ENCODE measurements around the gene PIF1.
"Not testable (repeated sequence)": the region's sequence is repeated elsewhere in the genome, so short reads cannot be mapped to it uniquely, and the experiment has no call there.

PIF1 gene

GRCh38 chr15:64807751-64808222, 17.7 kb downstream of the PIF1 start:
- ChIA-PET CTCF (interaction anchor here (6.4 kb wide), 1 partner anchor 75 kb away, joined by 96 read pairs; no protein-coding TSS in a partner anchor), POLR2A (ENCODE audit: low non-redundant PET) (no interaction called here)
- TF ChIP-seq CTCF (conservative IDR thresholded peaks at IDR 0.05; ENCODE audit: low read depth): no peak
- no peak overlapping the region for H3K27ac ChIP-seq
- DNase-seq (ENCODE audit: low spot score): no peak

- no peak for TF ChIP-seq CTCF (conservative IDR thresholded peaks at IDR 0.05; ENCODE audit: low read depth)
- ChIA-PET CTCF (interaction anchor here (6.4 kb wide), 1 partner anchor 74 kb away, joined by 96 read pairs; no protein-coding TSS in a partner anchor), POLR2A (ENCODE audit: low non-redundant PET) (no interaction called here)
- H3K27ac ChIP-seq: no peak overlapping the region
- no peak for DNase-seq (ENCODE audit: low spot score)
Measured at GRCh38 chr15:64807051-64807749, 18.2 kb downstream of the PIF1 start.

- ChIA-PET POLR2A (ENCODE audit: low non-redundant PET) (no interaction called here), CTCF (interaction anchor here (0.7 to 6.4 kb wide), 2 partner anchors 30 to 73 kb away, joined by 3 to 96 read pairs; no protein-coding TSS in a partner anchor)
- no peak for TF ChIP-seq CTCF (conservative IDR thresholded peaks at IDR 0.05; ENCODE audit: low read depth)
- no peak overlapping the region for H3K27ac ChIP-seq
- no peak for DNase-seq (ENCODE audit: low spot score)
Measured at GRCh38 chr15:64806509-64806908, 18.9 kb downstream of the PIF1 start.

- H3K27ac ChIP-seq: no peak overlapping the region
- no peak for DNase-seq (ENCODE audit: low spot score)
- CTCF ChIA-PET: no interaction called here
- TF ChIP-seq CTCF (conservative IDR thresholded peaks at IDR 0.05; ENCODE audit: low read depth): no peak
- POLR2A ChIA-PET (ENCODE audit: low non-redundant PET): interaction anchor here (0.6 kb wide), 1 partner anchor 305 kb away, joined by 9 read pairs; no protein-coding TSS in a partner anchor
Measured at GRCh38 chr15:64804619-64805018, 20.8 kb downstream of the PIF1 start.

- no peak for DNase-seq (ENCODE audit: low spot score)
- no peak for TF ChIP-seq CTCF (conservative IDR thresholded peaks at IDR 0.05; ENCODE audit: low read depth)
- ChIA-PET CTCF (interaction anchor here (0.6 kb wide), 1 partner anchor 58 kb away, joined by 5 read pairs; no protein-coding TSS in a partner anchor), POLR2A (ENCODE audit: low non-redundant PET) (no interaction called here)
- H3K27ac ChIP-seq: no peak overlapping the region
Measured at GRCh38 chr15:64803526-64803925, 21.9 kb downstream of the PIF1 start.

- CTCF ChIA-PET: interaction anchor here (0.7 to 1.2 kb wide), 3 partner anchors 10 to 50 kb away, joined by 3 to 4 read pairs (median 4); no protein-coding TSS in a partner anchor
Measured at GRCh38 chr15:64800476-64800875, 25.0 kb downstream of the PIF1 start.

GRCh38 chr15:64798905-64799304, 26.5 kb downstream of the PIF1 start:
- DNase-seq (ENCODE audit: low spot score); CTCF ChIA-PET; H3K27ac ChIP-seq; POLR2A ChIA-PET (ENCODE audit: low non-redundant PET): not testable (repeated sequence)

More at GRCh38 chr15:64800476-64800875, 25.0 kb downstream of the PIF1 start:
- TF ChIP-seq CTCF (conservative IDR thresholded peaks at IDR 0.05; ENCODE audit: low read depth): no peak
- POLR2A ChIA-PET (ENCODE audit: low non-redundant PET): no interaction called here
- no peak overlapping the region for H3K27ac ChIP-seq
- no peak for DNase-seq (ENCODE audit: low spot score)

- DNase-seq (ENCODE audit: low spot score); H3K27ac ChIP-seq; POLR2A ChIA-PET (ENCODE audit: low non-redundant PET): not testable (repeated sequence)
- CTCF ChIA-PET: interaction anchor here (0.6 kb wide), 1 partner anchor 642 kb away, joined by 5 read pairs; no protein-coding TSS in a partner anchor
Measured at GRCh38 chr15:64795921-64796320, 29.5 kb downstream of the PIF1 start.

GRCh38 chr15:64795299-64795698, 30.1 kb downstream of the PIF1 start:
- CTCF ChIA-PET: interaction anchor here (0.6 kb wide), 1 partner anchor 641 kb away, joined by 5 read pairs; no protein-coding TSS in a partner anchor
- POLR2A ChIA-PET (ENCODE audit: low non-redundant PET); H3K27ac ChIP-seq; DNase-seq (ENCODE audit: low spot score): not testable (repeated sequence)
